Activated CD4-positive, alpha-beta memory T cell treated with anti-CD3 and anti-CD28 coated beads, Interleukin-2, amount 10 ng/mL, durations not matched to agents 7 days and 5 days (primary cell): ENCODE measurements around the gene CRK. TPM values are rescaled to one million over a fixed set of nuclear protein-coding genes. Genes with fewer than 3 reads are reported as not detected.
"Not testable (repeated sequence)": the region's sequence is repeated elsewhere in the genome, so short reads cannot be mapped to it uniquely, and the experiment has no call there.

Experiments
- CTCF ChIA-PET: fragments of 350-600 bp; sonication (Branson Sonifier 250); formaldehyde crosslinking; loops from one replicate; lab custom pipeline; 2021; ENCODE audit warnings: antibody characterized with exemption, inconsistent platforms; lab: Charles Lee
- POLR2A ChIA-PET: fragments of 350-600 bp; sonication (Branson Sonifier 250); formaldehyde crosslinking; loops from one replicate; lab custom pipeline; 2021; ENCODE audit warnings: antibody characterized with exemption; lab: Charles Lee
- DNase-seq: peaks from one replicate; pipeline ENCODE4 v3.0.0-alpha.2; 2020
- H3K27ac Mint-ChIP-seq: one replicate; pipeline ENCODE4 v1.8.0; 2021; ENCODE audit warnings: mild to moderate bottlenecking, mixed read lengths
- H3K27me3 Mint-ChIP-seq: one replicate; pipeline ENCODE4 v1.8.0; 2021; ENCODE audit warnings: mixed read lengths
- H3K36me3 Mint-ChIP-seq: one replicate; pipeline ENCODE4 v1.8.0; 2021; ENCODE audit warnings: low read depth, mixed read lengths
- H3K4me1 Mint-ChIP-seq: one replicate; pipeline ENCODE4 v1.8.0; 2021; ENCODE audit warnings: mixed read lengths
- H3K4me3 Mint-ChIP-seq: one replicate; pipeline ENCODE4 v1.8.0; 2021; ENCODE audit warnings: mild to moderate bottlenecking, mixed read lengths
- H3K9me3 Mint-ChIP-seq: one replicate; pipeline ENCODE4 v1.8.0; 2021; ENCODE audit warnings: mixed read lengths
- total RNA-seq, 2 experiments: library from RNA; stranded (reverse); gene quantifications; one replicate each; pipeline ENCODE4 v1.2.3, GENCODE V29; 2021

The CRK gene
- total RNA-seq, 2 experiments from 2014 or later: 19.9 to 21.9 TPM

- no peak overlapping the region for H3K27ac Mint-ChIP-seq
- no peak for DNase-seq
- no peak overlapping the region for H3K4me3 Mint-ChIP-seq
- peaks cover 3% of the 10 kb centered on the region for H3K36me3 Mint-ChIP-seq
- H3K9me3 Mint-ChIP-seq: no peaks in the 10 kb centered on the region
- ChIA-PET CTCF (no interaction called here), POLR2A (interaction anchor here (3.1 kb wide), 1 partner anchor 12 kb away, joined by 13 read pairs; the partner anchor contains the start of gene YWHAE)
- peaks cover 2% of the 10 kb centered on the region for H3K4me1 Mint-ChIP-seq
- no peaks in the 10 kb centered on the region for H3K27me3 Mint-ChIP-seq
Observed at GRCh38 chr17:1412185-1413110, 43.6 kb downstream of the CRK start.

- no peaks in the 10 kb centered on the region for H3K9me3 Mint-ChIP-seq
- CTCF ChIA-PET: interaction anchor here (0.6 to 1.4 kb wide), 2 partner anchors 37 to 41 kb away, joined by 3 to 5 read pairs; no protein-coding TSS in a partner anchor
- no peaks in the 10 kb centered on the region for H3K27me3 Mint-ChIP-seq
- DNase-seq: no peak
- H3K4me3 Mint-ChIP-seq: no peak overlapping the region
- peaks cover 22% of the 10 kb centered on the region for H3K36me3 Mint-ChIP-seq
- peaks cover 13% of the 10 kb centered on the region for H3K4me1 Mint-ChIP-seq
- POLR2A ChIA-PET: interaction anchor here (1.2 to 3.4 kb wide), 2 partner anchors 37 to 114 kb away, joined by 5 to 28 read pairs; partner anchors contain the start of gene INPP5K
- no peak overlapping the region for H3K27ac Mint-ChIP-seq
Observed at GRCh38 chr17:1402262-1402586, 53.8 kb downstream of the CRK start.

- ChIA-PET CTCF (interaction anchor here (0.5 to 1.8 kb wide), 7 partner anchors 34 to 170 kb away, joined by 3 to 14 read pairs (median 5); no protein-coding TSS in a partner anchor), POLR2A (interaction anchor here (0.6 to 3.4 kb wide), 20 partner anchors 10 to 903 kb away, joined by 3 to 28 read pairs (median 6); partner anchors contain the start of genes CRK, INPP5K, RILP and SMG6)
- peak within 1 kb of the TSS; percentile 89 for H3K27ac Mint-ChIP-seq
- peaks cover 30% of the 10 kb centered on the region for H3K4me1 Mint-ChIP-seq
- H3K27me3 Mint-ChIP-seq: no peaks in the 10 kb centered on the region
- H3K4me3 Mint-ChIP-seq: peak within 1 kb of the TSS; percentile 94
- no peaks in the 10 kb centered on the region for H3K9me3 Mint-ChIP-seq
- peaks cover 33% of the 10 kb centered on the region for H3K36me3 Mint-ChIP-seq
- peak; percentile 97 for DNase-seq
Observed at GRCh38 chr17:1399679-1400512, 56.1 kb downstream of the CRK start, which contains the start of gene YWHAE. YWHAE (minus strand) TSS chr17:1400222; CDS start chr17:1400110, 112 bp downstream.

GRCh38 chr17:1398931-1399678 lies 56.9 kb downstream of the CRK start:
- peaks cover 33% of the 10 kb centered on the region for H3K36me3 Mint-ChIP-seq
- H3K4me3 Mint-ChIP-seq: peak overlapping the region; percentile 94
- H3K27ac Mint-ChIP-seq: peak overlapping the region; percentile 89
- H3K4me1 Mint-ChIP-seq: peaks cover 37% of the 10 kb centered on the region
- H3K9me3 Mint-ChIP-seq: no peaks in the 10 kb centered on the region
- H3K27me3 Mint-ChIP-seq: no peaks in the 10 kb centered on the region
- ChIA-PET CTCF (interaction anchor here (0.9 to 1.2 kb wide), 2 partner anchors 36 to 116 kb away, joined by 5 to 8 read pairs; no protein-coding TSS in a partner anchor), POLR2A (interaction anchor here (0.6 to 3.4 kb wide), 16 partner anchors 9 to 317 kb away, joined by 3 to 28 read pairs (median 7); partner anchors contain the start of genes CRK, INPP5K and RILP)
- DNase-seq: peak; percentile 29

- DNase-seq: no peak
- ChIA-PET POLR2A (interaction anchor here (1.2 to 3.3 kb wide), 8 partner anchors 9 to 118 kb away, joined by 3 to 15 read pairs (median 4); partner anchors contain the start of gene INPP5K), CTCF (interaction anchor here (0.8 to 3.3 kb wide), 4 partner anchors 32 to 271 kb away, joined by 3 to 23 read pairs (median 4); no protein-coding TSS in a partner anchor)
- H3K27me3 Mint-ChIP-seq: no peaks in the 10 kb centered on the region
- H3K4me3 Mint-ChIP-seq: peak overlapping the region; percentile 94
- H3K27ac Mint-ChIP-seq: peak overlapping the region; percentile 89
- H3K36me3 Mint-ChIP-seq: peaks cover 35% of the 10 kb centered on the region
- peaks cover 45% of the 10 kb centered on the region for H3K4me1 Mint-ChIP-seq
- H3K9me3 Mint-ChIP-seq: no peaks in the 10 kb centered on the region
Observed at GRCh38 chr17:1398028-1398427, 58.0 kb downstream of the CRK start.

GRCh38 chr17:1395876-1396665 lies 60.0 kb downstream of the CRK start:
- H3K9me3 Mint-ChIP-seq, H3K27ac Mint-ChIP-seq, H3K4me3 Mint-ChIP-seq, DNase-seq, H3K27me3 Mint-ChIP-seq: not testable (repeated sequence)
- CTCF ChIA-PET: interaction anchor here (3.3 kb wide), 1 partner anchor 30 kb away, joined by 23 read pairs; no protein-coding TSS in a partner anchor
- H3K36me3 Mint-ChIP-seq: peaks cover 41% of the 10 kb centered on the region
- peaks cover 58% of the 10 kb centered on the region for H3K4me1 Mint-ChIP-seq
- POLR2A ChIA-PET: interaction anchor here (1.3 to 3.3 kb wide), 3 partner anchors 26 to 34 kb away, joined by 3 to 15 read pairs (median 13); no protein-coding TSS in a partner anchor

GRCh38 chr17:1391577-1391976 lies 64.5 kb downstream of the CRK start:
- no peaks in the 10 kb centered on the region for H3K9me3 Mint-ChIP-seq
- no peak overlapping the region for H3K27ac Mint-ChIP-seq
- no peak for DNase-seq
- ChIA-PET POLR2A (interaction anchor here (1.0 to 4.2 kb wide), 6 partner anchors 9 to 125 kb away, joined by 3 to 21 read pairs (median 3); partner anchors contain the start of genes CRK and YWHAE), CTCF (interaction anchor here (2.3 to 5.5 kb wide), 2 partner anchors 15 to 26 kb away, joined by 7 to 44 read pairs; no protein-coding TSS in a partner anchor)
- H3K4me1 Mint-ChIP-seq: peaks cover 63% of the 10 kb centered on the region
- H3K4me3 Mint-ChIP-seq: no peak overlapping the region
- peaks cover 25% of the 10 kb centered on the region for H3K36me3 Mint-ChIP-seq
- H3K27me3 Mint-ChIP-seq: no peaks in the 10 kb centered on the region

- no peak for DNase-seq
- Mint-ChIP-seq H3K27me3 (no peaks in the 10 kb centered on the region), H3K9me3 (no peaks in the 10 kb centered on the region), H3K36me3 (peaks cover 22% of the 10 kb centered on the region), H3K4me3 (no peak overlapping the region), H3K4me1 (peaks cover 63% of the 10 kb centered on the region), H3K27ac (peak overlapping the region; percentile 12)
- ChIA-PET POLR2A (interaction anchor here (1.0 to 4.2 kb wide), 7 partner anchors 10 to 126 kb away, joined by 3 to 21 read pairs (median 3); partner anchors contain the start of gene YWHAE), CTCF (interaction anchor here (1.0 to 5.5 kb wide), 3 partner anchors 14 to 125 kb away, joined by 3 to 44 read pairs (median 7); partner anchors contain the start of gene INPP5K)
Observed at GRCh38 chr17:1390432-1391367, 65.3 kb downstream of the CRK start.

GRCh38 chr17:1387490-1388227 lies 68.4 kb downstream of the CRK start:
- H3K27me3 Mint-ChIP-seq, H3K27ac Mint-ChIP-seq, H3K9me3 Mint-ChIP-seq, CTCF ChIA-PET, H3K4me3 Mint-ChIP-seq, DNase-seq: not testable (repeated sequence)
- POLR2A ChIA-PET: interaction anchor here (1.3 kb wide), 1 partner anchor 10 kb away, joined by 4 read pairs; no protein-coding TSS in a partner anchor
- Mint-ChIP-seq H3K36me3 (peaks cover 18% of the 10 kb centered on the region), H3K4me1 (peaks cover 49% of the 10 kb centered on the region)
